Liver (tissue), 9 donors: ENCODE data around the gene PLD2. TPM values are rescaled to one million over a fixed set of nuclear protein-coding genes. Genes with fewer than 3 reads are reported as not detected.

Experiments used
- DNase-seq: peaks from one replicate; pipeline ENCODE4 v3.0.0-alpha.2; 2017; ENCODE audit warnings: low spot score
- H3K27ac ChIP-seq, 2 donors: one replicate each; pipeline ENCODE4 v1.7.0; 2013; ENCODE audit warnings: inconsistent platforms in 2 of 2, low read length in 2 of 2, control low read depth in 1 of 2, low read depth in 1 of 2, mild to moderate bottlenecking in 1 of 2
- H3K27me3 ChIP-seq, 4 donors: one replicate each; pipeline versions ENCODE4 v1.6.1 to v1.7.0; 2013; ENCODE audit warnings: low read length in 3 of 4, inconsistent platforms in 1 of 4, mild to moderate bottlenecking in 1 of 4, moderate library complexity in 1 of 4; ENCODE audit not compliant: control insufficient read depth in 4 of 4, insufficient read depth in 4 of 4
- H3K36me3 ChIP-seq, 4 donors: one replicate each; pipeline versions ENCODE4 v1.6.1 to v1.7.0; 2013; ENCODE audit warnings: low read length in 3 of 4, mild to moderate bottlenecking in 3 of 4, low read depth in 1 of 4, moderate library complexity in 1 of 4; ENCODE audit not compliant: control insufficient read depth in 4 of 4, insufficient read depth in 3 of 4
- H3K4me1 ChIP-seq, 4 donors: one replicate each; pipeline versions ENCODE4 v1.6.1 to v1.7.0; 2013; ENCODE audit warnings: low read length in 3 of 4, mild to moderate bottlenecking in 3 of 4, moderate library complexity in 1 of 4; ENCODE audit not compliant: control insufficient read depth in 4 of 4, insufficient read depth in 4 of 4
- H3K4me3 ChIP-seq, 3 donors: one replicate each; pipeline versions ENCODE4 v1.6.1 to v1.7.0; 2013; ENCODE audit warnings: low read length in 3 of 3, control low read depth in 1 of 3, low read depth in 1 of 3, mild to moderate bottlenecking in 1 of 3
- H3K9ac ChIP-seq, 2 donors: one replicate each; pipeline ENCODE4 v1.7.0; 2013; ENCODE audit warnings: low read length in 2 of 2, mild to moderate bottlenecking in 2 of 2, moderate library complexity in 2 of 2, control low read depth in 1 of 2, low read depth in 1 of 2
- H3K9me3 ChIP-seq, 4 donors: one replicate each; pipeline versions ENCODE4 v1.6.1 to v1.7.0; 2013; ENCODE audit warnings: low read length in 3 of 4; ENCODE audit not compliant: control insufficient read depth in 4 of 4
- GABPA ChIP-seq, 2 donors: IDR thresholded peaks in 1 of 2; conservative IDR thresholded peaks in 1 of 2; 2 replicates each; pipeline ENCODE4 v1.6.1; 2016; ENCODE audit warnings: antibody characterized with exemption in 2 of 2, mild to moderate bottlenecking in 1 of 2, moderate library complexity in 1 of 2
- NR2F2 ChIP-seq: IDR thresholded peaks from 2 replicates; pipeline ENCODE4 v1.6.1; 2016; ENCODE audit warnings: antibody characterized with exemption
- WGBS: extraction: QIAGEN DNeasy Blood & Tissue Kit; methylation state at CpG from one replicate; pipeline ENCODE4 v1.1.7; 2013; 5-methylcytosine and 5-hydroxymethylcytosine counted together
- polyA plus RNA-seq, 2 donors: library from polyadenylated mRNA; stranded (reverse) in 1 of 2; unstranded in 1 of 2; fragments of 200-250 nt in 1 of 2; fragments of >200 nt in 1 of 2; fragmentation: Nextera tagmentation in 1 of 2; extraction: Ambion mirVana in 1 of 2; gene quantifications; one replicate each; pipeline versions ENCODE4 v1.2.1 to v1.2.3, GENCODE V29; 2013 to 2015
- total RNA-seq, 2 donors: library from RNA; depleted of rRNA; stranded (reverse); fragments of >200 nt; gene quantifications; one replicate each; pipeline ENCODE4 v1.2.3, GENCODE V29; 2014
- donor health status: healthy.
- donor health status: healthy.
- donor health status: healthy.
- donor health status: healthy.
- donor health status: healthy.

Gene PLD2
- total and polyA plus RNA-seq, 4 donors: 3.5 to 15.8 (median 5.8) TPM

- no peak for DNase-seq
- no peak overlapping the region for H3K27ac ChIP-seq
- no peak for TF ChIP-seq GABPA (IDR thresholded peaks at IDR 0.05 in 1 of 2, conservative IDR thresholded peaks at IDR 0.05 in 1 of 2)
- TF ChIP-seq NR2F2: peak; percentile 54
Measured at GRCh38 chr17:4872786-4873185, 65.8 kb downstream of the PLD2 start.

More at GRCh38 chr17:4872786-4873185, 65.8 kb downstream of the PLD2 start:
- Histone ChIP-seq H3K36me3 (peaks cover 0 to 4% (median 0%) of the 10 kb centered on the region in 4 donors), H3K9me3 (no peaks in the 10 kb centered on the region), H3K4me3 (no peak overlapping the region), H3K4me1 (peaks cover 0 to 3% (median 0%) of the 10 kb centered on the region in 4 donors), H3K9ac (no peak overlapping the region), H3K27me3 (no peaks in the 10 kb centered on the region)
- 75% methylated on average over 8 of the region's 8 CpGs for whole genome bisulfite sequencing

Other genes starting within 250 kb of the PLD2 start
- 1 to 10 TPM in 1 of 2 donors, under 1 TPM in 1; 0.19 to 1.1 TPM for gene GGT6, start 246.6 kb upstream of the PLD2 start, total RNA-seq
- under 1 TPM; 0.43 to 0.64 TPM for gene GGT6, start 246.6 kb upstream of the PLD2 start, polyA plus RNA-seq
- gene SMTNL2, start 222.6 kb upstream of the PLD2 start, total RNA-seq: not detected
- under 1 TPM; 0.13 to 0.29 TPM for gene SMTNL2, start 222.6 kb upstream of the PLD2 start, polyA plus RNA-seq
- gene ALOX15, start 165.5 kb upstream of the PLD2 start, total RNA-seq: 1 to 10 TPM in 1 of 2 donors, not detected in 1; 1.7 TPM
- under 1 TPM in 1 of 2 donors, not detected in 1; 0.03 TPM for gene ALOX15, start 165.5 kb upstream of the PLD2 start, polyA plus RNA-seq
- gene PELP1, start 103.0 kb upstream of the PLD2 start, total RNA-seq: 10 to 100 TPM; 14.2 to 14.8 TPM
- gene PELP1, start 103.0 kb upstream of the PLD2 start, polyA plus RNA-seq: 10 to 100 TPM in 1 of 2 donors, 1 to 10 TPM in 1; 5.1 to 12.8 TPM
- gene ARRB2, start 96.5 kb upstream of the PLD2 start, total RNA-seq: 10 to 100 TPM; 11.8 to 14.1 TPM
- gene ARRB2, start 96.5 kb upstream of the PLD2 start, polyA plus RNA-seq: 10 to 100 TPM; 13.7 to 16.5 TPM
- gene MED11, start 75.7 kb upstream of the PLD2 start, total RNA-seq: 10 to 100 TPM; 11.2 to 11.5 TPM
- 10 to 100 TPM; 15.9 to 35.6 TPM for gene MED11, start 75.7 kb upstream of the PLD2 start, polyA plus RNA-seq
- under 1 TPM; 0.47 to 0.67 TPM for gene ZMYND15, start 67.3 kb upstream of the PLD2 start, total RNA-seq
- 1 to 10 TPM in 1 of 2 donors, under 1 TPM in 1; 0.75 to 2.4 TPM for gene ZMYND15, start 67.3 kb upstream of the PLD2 start, polyA plus RNA-seq
- gene CXCL16, start 67.2 kb upstream of the PLD2 start, total RNA-seq: 10 to 100 TPM; 10.7 to 15.3 TPM
- gene CXCL16, start 67.2 kb upstream of the PLD2 start, polyA plus RNA-seq: 10 to 100 TPM; 16.9 to 41.1 TPM
- gene TM4SF5, start 35.3 kb upstream of the PLD2 start, total RNA-seq: 10 to 100 TPM; 20.1 to 32.5 TPM
- gene TM4SF5, start 35.3 kb upstream of the PLD2 start, polyA plus RNA-seq: 100 to 1,000 TPM; 198 to 309 TPM
- 1 to 10 TPM; 1.7 to 1.8 TPM for gene VMO1, start 20.8 kb upstream of the PLD2 start, total RNA-seq
- 1 to 10 TPM; 5.9 to 9.1 TPM for gene VMO1, start 20.8 kb upstream of the PLD2 start, polyA plus RNA-seq
- gene GLTPD2, start 18.2 kb upstream of the PLD2 start, total RNA-seq: 10 to 100 TPM; 15.1 to 34.5 TPM
- 10 to 100 TPM; 16.9 to 63.2 TPM for gene GLTPD2, start 18.2 kb upstream of the PLD2 start, polyA plus RNA-seq
- gene PSMB6, start 11.0 kb upstream of the PLD2 start, total RNA-seq: 10 to 100 TPM; 64.7 to 95.5 TPM
- 100 to 1,000 TPM; 155 to 219 TPM for gene PSMB6, start 11.0 kb upstream of the PLD2 start, polyA plus RNA-seq
- gene MINK1, start 26.2 kb downstream of the PLD2 start, total RNA-seq: 10 to 100 TPM; 25.6 to 30.6 TPM
- 10 to 100 TPM in 1 of 2 donors, 1 to 10 TPM in 1; 6.9 to 16.6 TPM for gene MINK1, start 26.2 kb downstream of the PLD2 start, polyA plus RNA-seq
- gene C17orf107, start 92.4 kb downstream of the PLD2 start, total RNA-seq: 1 to 10 TPM; 1.1 to 2.3 TPM
- 1 to 10 TPM in 1 of 2 donors, under 1 TPM in 1; 0.19 to 5.9 TPM for gene C17orf107, start 92.4 kb downstream of the PLD2 start, polyA plus RNA-seq
- under 1 TPM; 0.19 to 0.84 TPM for gene CHRNE, start 95.9 kb downstream of the PLD2 start, total RNA-seq
- 1 to 10 TPM in 1 of 2 donors, under 1 TPM in 1; 0.47 to 3.1 TPM for gene CHRNE, start 95.9 kb downstream of the PLD2 start, polyA plus RNA-seq
- gene GP1BA, start 125.1 kb downstream of the PLD2 start, total RNA-seq: 1 to 10 TPM in 1 of 2 donors, not detected in 1; 2.3 TPM
- under 1 TPM; 0.03 to 0.18 TPM for gene GP1BA, start 125.1 kb downstream of the PLD2 start, polyA plus RNA-seq
- gene SLC25A11, start 132.9 kb downstream of the PLD2 start, total RNA-seq: 10 to 100 TPM; 28.5 to 40.7 TPM
- gene SLC25A11, start 132.9 kb downstream of the PLD2 start, polyA plus RNA-seq: 10 to 100 TPM; 51.3 to 54.1 TPM
- gene RNF167, start 133.1 kb downstream of the PLD2 start, total RNA-seq: 10 to 100 TPM; 15.9 to 23.4 TPM
- 10 to 100 TPM; 25.4 to 72.6 TPM for gene RNF167, start 133.1 kb downstream of the PLD2 start, polyA plus RNA-seq
- gene PFN1, start 141.4 kb downstream of the PLD2 start, total RNA-seq: 100 to 1,000 TPM; 150 to 672 TPM
- gene PFN1, start 141.4 kb downstream of the PLD2 start, polyA plus RNA-seq: 100 to 1,000 TPM; 568 to 592 TPM
- gene ENO3, start 144.0 kb downstream of the PLD2 start, total RNA-seq: 10 to 100 TPM; 26.3 to 27.5 TPM
- gene ENO3, start 144.0 kb downstream of the PLD2 start, polyA plus RNA-seq: 100 to 1,000 TPM in 1 of 2 donors, 10 to 100 TPM in 1; 34.1 to 117 TPM
- gene SPAG7, start 160.7 kb downstream of the PLD2 start, total RNA-seq: 10 to 100 TPM; 18.6 to 19.8 TPM
- gene SPAG7, start 160.7 kb downstream of the PLD2 start, polyA plus RNA-seq: 10 to 100 TPM; 32.1 to 66.3 TPM
- gene CAMTA2, start 180.5 kb downstream of the PLD2 start, total RNA-seq: 1 to 10 TPM; 7.8 to 9.6 TPM
- gene CAMTA2, start 180.5 kb downstream of the PLD2 start, polyA plus RNA-seq: 10 to 100 TPM; 14.3 to 17.6 TPM
- gene INCA1, start 190.4 kb downstream of the PLD2 start, total RNA-seq: under 1 TPM; 0.28 to 0.42 TPM
- under 1 TPM; 0.68 to 0.75 TPM for gene INCA1, start 190.4 kb downstream of the PLD2 start, polyA plus RNA-seq
- 10 to 100 TPM; 19.7 to 62.2 TPM for gene KIF1C, start 190.8 kb downstream of the PLD2 start, total RNA-seq
- 10 to 100 TPM; 10.4 to 53.8 TPM for gene KIF1C, start 190.8 kb downstream of the PLD2 start, polyA plus RNA-seq
- under 1 TPM in 1 of 2 donors, not detected in 1; 0.28 TPM for gene SLC52A1, start 228.3 kb downstream of the PLD2 start, total RNA-seq
- gene SLC52A1, start 228.3 kb downstream of the PLD2 start, polyA plus RNA-seq: under 1 TPM; 0.08 to 0.11 TPM